ENCODE data around the gene GREM2. TPM values are rescaled to one million over a fixed set of nuclear protein-coding genes. Genes with fewer than 3 reads are reported as not detected.

The GREM2 gene
- total RNA-seq, result not detected
- long read RNA-seq, result 0 reads

DNA sequence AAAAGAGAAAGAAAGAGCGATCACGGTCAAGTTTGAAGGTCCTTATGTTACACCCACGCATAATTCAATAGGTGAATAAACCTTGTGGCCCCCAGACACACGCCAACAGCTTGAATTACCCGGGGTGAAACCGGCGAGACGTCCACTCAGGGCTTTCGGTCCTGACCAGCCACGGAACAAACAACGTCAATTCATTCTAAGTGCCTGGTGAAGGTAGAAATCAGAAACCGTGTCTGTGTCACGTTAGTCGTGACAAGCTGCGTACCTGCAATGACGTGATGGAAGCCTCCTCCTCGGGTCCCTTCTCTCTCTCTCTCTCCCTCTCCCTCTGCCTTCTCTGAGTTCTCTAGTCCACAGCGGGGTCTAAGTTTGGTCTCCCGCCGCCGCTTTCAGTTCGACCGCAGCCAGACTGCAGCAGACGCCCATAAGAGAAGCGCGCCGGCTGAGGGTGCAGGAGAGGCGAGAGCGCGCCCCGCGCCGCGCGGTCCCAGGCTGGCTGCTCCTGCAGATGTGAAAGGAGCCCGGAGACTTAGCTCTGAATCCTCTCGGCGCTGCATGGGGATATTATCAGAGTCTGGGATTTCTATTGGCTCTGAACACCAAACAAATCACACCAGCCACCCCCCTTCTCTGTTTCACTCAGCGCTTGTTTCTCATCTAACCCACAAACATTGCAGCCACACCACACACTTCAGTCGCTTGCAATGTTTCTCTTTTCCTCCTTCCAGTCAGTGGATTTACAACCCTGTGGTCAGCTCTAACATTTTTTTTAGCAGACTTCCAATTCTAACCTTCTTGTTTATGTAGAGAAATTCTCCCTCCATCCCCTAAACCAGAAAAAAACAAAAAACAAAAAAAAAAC lies at the start of gene GREM2:
Gene GREM2, minus strand, starts transcription at position 537 of the 862 bp plus-strand sequence. CDS start 118,680 bp downstream, outside the sequence.
- intact Hi-C loops (cut with DNase I), result no loop called here
- no peak for DNase-seq (ENCODE audit: low spot score)

DNA sequence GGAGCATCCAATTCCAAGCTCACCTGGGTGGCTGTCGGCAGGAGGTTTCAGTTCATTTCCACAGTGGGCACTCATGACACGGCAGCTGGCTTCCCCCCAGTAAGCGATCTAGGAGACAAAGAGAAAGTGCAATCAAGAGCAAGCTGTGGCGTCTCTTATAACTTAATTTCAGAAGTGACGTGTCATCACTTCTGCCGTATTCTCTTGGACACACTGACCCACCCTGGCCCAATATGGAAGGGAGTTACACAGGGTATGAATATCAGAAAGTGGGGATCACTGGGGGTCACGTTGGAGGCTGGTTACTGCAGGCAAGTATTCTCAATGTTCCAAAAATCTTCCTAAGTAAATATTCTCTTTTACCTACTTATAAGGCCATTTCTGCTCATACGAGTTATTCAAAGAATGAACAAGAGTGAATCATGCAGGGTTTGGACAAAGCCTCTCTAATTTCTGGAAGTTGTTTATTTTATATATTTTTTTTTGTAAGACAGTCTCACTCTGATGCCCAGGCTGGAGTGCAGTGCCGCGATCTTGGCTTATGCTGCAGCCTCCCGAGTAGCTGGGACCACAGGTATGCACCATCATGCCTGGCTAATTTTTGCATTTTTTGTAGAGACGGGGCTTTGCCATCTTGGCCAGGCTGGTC lies 46.5 kb upstream of the GREM2 start:
- DNase-seq (ENCODE audit: low spot score), result no peak
- intact Hi-C loops (cut with DNase I), result no loop called here

DNA sequence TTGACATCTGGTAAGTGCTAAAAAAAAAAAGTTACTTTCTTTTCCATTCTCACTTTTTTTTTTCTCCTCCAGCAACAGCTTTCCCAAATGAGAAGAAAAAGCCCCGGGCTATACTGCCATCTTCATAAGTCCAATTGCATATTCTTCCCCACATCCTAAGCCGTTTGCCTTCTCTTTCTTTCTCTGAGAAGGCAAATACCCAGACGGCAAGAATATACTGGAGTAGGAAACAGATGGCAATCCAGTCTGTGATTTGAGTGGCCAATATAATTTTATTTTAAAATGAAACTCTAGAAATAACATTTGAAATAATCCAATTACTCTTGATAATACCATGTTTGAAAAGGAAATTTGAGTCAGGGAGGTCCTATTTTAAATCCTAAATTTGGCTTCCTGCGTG lies 44.6 kb upstream of the GREM2 start:
- intact Hi-C loops (cut with DNase I), result no loop called here
- DNase-seq (ENCODE audit: low spot score), result no peak

DNA sequence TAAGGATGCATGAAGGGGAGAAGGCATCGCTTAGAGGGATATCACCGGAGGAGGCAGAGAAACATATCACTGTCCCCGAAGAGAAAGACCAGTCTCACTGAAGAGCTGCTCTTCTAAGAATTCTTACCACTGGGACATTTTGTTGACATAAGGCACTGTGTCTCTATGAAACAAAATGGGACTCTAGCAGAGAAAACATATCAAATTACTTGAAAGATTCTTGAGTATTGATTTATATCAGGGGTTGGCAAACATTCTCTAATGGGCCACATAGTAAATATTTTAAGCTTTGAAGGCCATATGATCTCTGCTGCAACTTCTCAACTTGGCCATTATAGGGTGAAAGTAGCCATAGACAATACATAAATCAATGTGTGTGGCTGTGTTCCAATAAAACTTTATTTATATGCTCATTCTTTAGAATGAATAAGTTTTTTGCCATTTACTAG lies 41.0 kb upstream of the GREM2 start:
- DNase-seq (ENCODE audit: low spot score), result no peak
- intact Hi-C loops (cut with DNase I), result no loop called here

DNA sequence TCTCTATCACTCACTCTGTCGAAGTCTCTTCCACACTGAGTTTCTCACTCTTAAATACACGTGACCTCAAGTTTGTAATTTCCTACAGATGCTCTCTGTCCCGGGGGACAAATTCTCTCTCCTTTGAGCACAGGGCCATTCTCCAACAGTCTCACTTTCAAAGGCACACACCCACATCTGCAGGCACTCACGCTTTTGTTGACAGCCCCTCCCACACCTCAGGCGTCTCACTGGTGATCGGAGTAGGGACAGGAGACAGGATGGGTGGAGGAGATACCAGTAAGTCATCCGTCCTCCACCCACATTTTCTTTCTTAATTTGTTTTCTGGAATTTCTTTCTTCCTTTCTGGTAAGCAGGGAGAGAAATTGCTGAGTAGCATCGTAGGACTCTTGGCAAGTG lies 40.6 kb upstream of the GREM2 start:
- intact Hi-C loops (cut with DNase I), result no loop called here
- DNase-seq (ENCODE audit: low spot score), result no peak

GRCh38 chr1:240650877-240651276 lies 38.9 kb upstream of the GREM2 start:
- DNase-seq (ENCODE audit: low spot score), result no peak
- intact Hi-C loops (cut with DNase I), result no loop called here

- no peak for DNase-seq (ENCODE audit: low spot score)
- intact Hi-C loops (cut with DNase I), result no loop called here
Observed at GRCh38 chr1:240649733-240650721, 38.1 kb upstream of the GREM2 start.

DNA sequence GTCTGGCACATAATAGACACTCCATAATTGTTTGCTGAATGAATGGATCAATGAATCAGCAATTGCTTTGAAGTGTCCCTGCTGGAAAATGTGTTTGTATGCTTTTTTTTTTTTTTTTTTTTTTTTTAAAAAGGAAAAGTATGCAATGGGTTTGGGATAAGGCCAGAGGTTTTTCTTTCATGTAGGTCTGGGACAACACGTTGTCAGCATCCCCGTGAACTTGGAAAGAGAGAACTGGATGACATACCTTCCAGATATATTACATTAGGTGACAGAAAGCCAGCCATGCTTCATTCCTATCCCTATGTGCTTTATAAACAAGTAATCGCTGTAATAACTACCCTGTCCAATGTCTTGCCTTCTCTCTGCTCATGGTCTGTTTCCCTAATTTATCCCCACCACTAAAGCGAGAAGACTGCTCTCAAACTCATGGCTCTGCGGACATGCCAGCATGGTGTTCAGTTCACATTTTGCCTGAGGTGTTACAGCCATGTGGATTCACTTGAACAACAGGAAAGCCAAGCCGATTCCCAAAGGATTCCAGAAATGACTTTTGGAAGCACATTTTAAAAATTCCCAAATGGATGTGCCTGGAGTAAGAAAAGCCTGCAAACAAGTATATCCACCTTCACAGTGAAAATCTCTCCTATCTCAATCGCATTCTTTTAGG lies 34.8 kb upstream of the GREM2 start:
- DNase-seq (ENCODE audit: low spot score), result no peak
- intact Hi-C loops (cut with DNase I), result no loop called here

GRCh38 chr1:240644732-240645131 lies 32.8 kb upstream of the GREM2 start:
- intact Hi-C loops (cut with DNase I), result no loop called here
- no peak for DNase-seq (ENCODE audit: low spot score)

- intact Hi-C loops (cut with DNase I), result no loop called here
- no peak for DNase-seq (ENCODE audit: low spot score)
Observed at GRCh38 chr1:240635466-240636256, 23.7 kb upstream of the GREM2 start.

DNA sequence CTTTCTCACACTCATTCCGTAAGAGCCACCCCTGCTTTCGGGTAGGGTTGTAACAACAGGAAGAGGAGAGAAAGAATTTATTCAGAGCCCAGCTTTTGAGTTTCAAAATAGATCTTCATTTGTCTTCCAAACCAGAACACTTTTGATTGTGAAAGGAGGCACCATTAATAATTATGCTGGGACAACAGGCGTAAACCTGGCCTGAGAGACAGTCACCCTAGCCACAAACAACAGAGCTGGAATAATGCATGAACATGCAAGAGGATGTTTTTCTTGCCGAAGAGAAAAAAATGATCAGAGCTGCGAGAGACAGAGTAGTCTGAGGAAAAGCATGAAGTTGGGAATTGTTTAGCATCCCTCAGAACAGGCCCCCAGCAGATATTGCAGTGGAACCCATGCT lies 18.5 kb upstream of the GREM2 start:
- intact Hi-C loops (cut with DNase I), result no loop called here
- DNase-seq (ENCODE audit: low spot score), result no peak

- no peak for DNase-seq (ENCODE audit: low spot score)
Observed at GRCh38 chr1:240621249-240621648, 9.3 kb upstream of the GREM2 start.

GRCh38 chr1:240619906-240620621 lies 8.1 kb upstream of the GREM2 start:
- intact Hi-C loops (cut with DNase I), result no loop called here
- no peak for DNase-seq (ENCODE audit: low spot score)

More at GRCh38 chr1:240621249-240621648, 9.3 kb upstream of the GREM2 start:
- intact Hi-C loops (cut with DNase I), result no loop called here

DNA sequence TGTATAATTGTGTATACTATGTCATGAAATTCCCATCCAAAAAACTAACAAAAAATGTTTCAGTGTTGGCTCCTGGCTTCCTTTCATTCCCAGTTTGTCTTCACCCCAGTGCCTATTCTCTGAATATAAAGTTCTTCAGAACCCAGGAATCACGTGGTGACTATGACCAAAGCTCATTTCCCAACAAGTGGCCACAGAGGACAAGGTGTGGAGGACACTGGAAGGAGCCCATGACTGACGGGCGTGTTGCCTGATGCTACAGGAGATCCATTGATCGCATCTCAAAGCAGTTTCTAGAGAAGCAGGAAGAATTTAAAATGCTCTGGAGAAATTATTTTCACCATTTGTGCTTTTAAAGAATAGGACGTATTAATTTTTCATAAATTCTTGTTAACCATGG lies 7.4 kb upstream of the GREM2 start:
- no peak for DNase-seq (ENCODE audit: low spot score)
- intact Hi-C loops (cut with DNase I), result no loop called here

DNA sequence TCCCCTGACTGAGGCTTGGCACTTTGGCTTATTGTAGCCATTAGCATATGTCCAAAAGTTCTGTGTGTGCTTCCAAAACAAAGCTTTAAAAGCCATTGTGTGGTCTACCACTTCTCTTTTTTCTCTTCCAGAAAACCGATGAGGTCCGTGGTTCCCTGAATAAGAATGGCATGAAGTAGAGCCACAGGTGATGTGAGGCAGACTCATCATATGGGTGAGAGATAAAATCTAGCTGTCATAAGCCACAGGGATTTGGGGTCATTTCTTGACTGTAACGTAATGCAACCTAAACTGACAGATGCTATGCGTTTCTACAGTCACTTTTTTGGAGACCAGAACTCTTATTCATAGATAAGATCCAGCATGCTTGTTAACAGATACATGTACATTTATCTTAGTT lies 7.0 kb upstream of the GREM2 start:
- intact Hi-C loops (cut with DNase I), result no loop called here
- DNase-seq (ENCODE audit: low spot score), result no peak

- intact Hi-C loops (cut with DNase I), result no loop called here
- no peak for DNase-seq (ENCODE audit: low spot score)
Observed at GRCh38 chr1:240616018-240616417, 4.1 kb upstream of the GREM2 start.

- intact Hi-C loops (cut with DNase I), result no loop called here
- DNase-seq (ENCODE audit: low spot score), result no peak
Observed at GRCh38 chr1:240613356-240614142, 1.6 kb upstream of the GREM2 start.

All from cardiac septum (tissue), 1 donor.